ENCODE data around the gene POU2F1.

POU2F1 gene

GRCh38 chr1:167344615-167345385, 124.1 kb downstream of the POU2F1 start (continued):
- TF ChIP-seq PATZ1 (tag by site-specific recombination; IDR thresholded peaks at IDR 0.05) (peak; percentile 49), SP3 (tag by site-specific recombination; IDR thresholded peaks at IDR 0.05) (0 out of 2 replicates have a peak, but pooled peaks have one; percentile 14), FEZF1 (tag by site-specific recombination; IDR thresholded peaks at IDR 0.05) (0 out of 2 replicates have a peak, but pooled peaks have one; percentile 8), ZNF24 (tag by site-specific recombination; IDR thresholded peaks at IDR 0.05) (no peak), ZNF335 (tag by site-specific recombination; conservative IDR thresholded peaks at IDR 0.05) (peak; percentile 53; the same call in 1 of the 2 replicates), ZNF692 (tag by site-specific recombination; IDR thresholded peaks at IDR 0.05) (0 out of 2 replicates have a peak, but pooled peaks have one; percentile 41), ZNF639 (tag by site-specific recombination; IDR thresholded peaks at IDR 0.05) (0 out of 2 replicates have a peak, but pooled peaks have one; percentile 16), ZNF398 (tag by site-specific recombination; IDR thresholded peaks at IDR 0.05) (peak; percentile 81), ZNF18 (tag by site-specific recombination; IDR thresholded peaks at IDR 0.05) (0 out of 2 replicates have a peak, but pooled peaks have one; percentile 17), ZNF792 (tag by site-specific recombination; IDR thresholded peaks at IDR 0.05) (no peak), ZNF362 (tag by site-specific recombination; IDR thresholded peaks at IDR 0.05) (peak; percentile 28; the same call in 1 of the 2 replicates), BCL6B (tag by site-specific recombination; IDR thresholded peaks at IDR 0.05) (peak; percentile 5; the same call in 1 of the 2 replicates)

- CTCF ChIA-PET = no interaction called here
- Histone ChIP-seq H3K4me1 (ENCODE audit: control insufficient read depth, insufficient read depth, low read length) (no peaks in the 10 kb centered on the region), H3K27ac (ENCODE audit: extremely low read depth, low read depth, low read length) (no peak overlapping the region), H3K4me3 (ENCODE audit: low read depth, low read length) (no peak overlapping the region), H3K9me3 (ENCODE audit: control insufficient read depth, insufficient read depth, low read depth, low read length) (no peaks in the 10 kb centered on the region), H3K36me3 (ENCODE audit: control insufficient read depth in 2 of 2, insufficient read depth in 1 of 2, low read length in 2 of 2) (no peaks in the 10 kb centered on the region)
- POLR2A ChIA-PET = no interaction called here
- TF ChIP-seq HIC1 (tag by site-specific recombination; IDR thresholded peaks at IDR 0.05) (no peak), ZNF549 (tag by site-specific recombination; IDR thresholded peaks at IDR 0.05) (no peak), PRDM10 (tag by site-specific recombination; IDR thresholded peaks at IDR 0.05) (0 out of 2 replicates have a peak, but pooled peaks have one; percentile 49)
Measured at GRCh38 chr1:167345386-167345733, 124.7 kb downstream of the POU2F1 start.

All from HEK293 (cell line).